MM.1S (cell line): Measurements from ENCODE around the gene IZUMO1R.

Experiments used
- DNase-seq: peaks from one replicate; pipeline ENCODE4 v3.0.0-alpha.2; 2015
- H2AFZ ChIP-seq: fragments of 300-600 bp; sonication (generic); 2 replicates; pipeline ENCODE4 v1.6.0; 2016; ENCODE audit warnings: antibody characterized with exemption, low read length
- H3F3A ChIP-seq: fragments of 300-600 bp; sonication (generic); 2 replicates; pipeline ENCODE4 v1.6.1; 2016; ENCODE audit warnings: mild to moderate bottlenecking, antibody characterized with exemption, low read length, moderate library complexity, mixed read lengths; ENCODE audit not compliant: insufficient read depth
- H3K27ac ChIP-seq: fragments of 300-600 bp; sonication (generic); 2 replicates; pipeline ENCODE4 v1.5.1; 2016; ENCODE audit warnings: mild to moderate bottlenecking, low read length
- H3K27me3 ChIP-seq: fragments of 300-600 bp; sonication (generic); replicated peaks from 2 replicates; pipeline ENCODE4 v1.6.0; 2016; ENCODE audit warnings: low read length; ENCODE audit not compliant: insufficient read depth
- H3K36me3 ChIP-seq: fragments of 300-600 bp; sonication (generic); replicated peaks from 2 replicates; pipeline ENCODE4 v1.6.1; 2016; ENCODE audit warnings: mild to moderate bottlenecking, low read length, mixed read lengths; ENCODE audit not compliant: insufficient read depth
- H3K4me1 ChIP-seq: fragments of 300-600 bp; sonication (generic); 2 replicates; pipeline ENCODE4 v1.6.1; 2016; ENCODE audit warnings: low read length, mixed read lengths
- H3K4me2 ChIP-seq: fragments of 300-600 bp; sonication (generic); 2 replicates; pipeline ENCODE4 v1.6.0; 2016; ENCODE audit warnings: low read depth, low read length
- H3K4me3 ChIP-seq: fragments of 300-600 bp; sonication (generic); 2 replicates; pipeline ENCODE4 v1.5.1; 2016; ENCODE audit warnings: low read length, mixed read lengths
- H3K79me2 ChIP-seq: fragments of 300-600 bp; sonication (generic); 2 replicates; pipeline ENCODE4 v1.6.1; 2016; ENCODE audit warnings: mixed run types, low read length, mixed read lengths
- H3K9ac ChIP-seq: fragments of 300-600 bp; sonication (generic); 2 replicates; pipeline ENCODE4 v1.6.1; 2016; ENCODE audit warnings: low read length, mixed read lengths
- H3K9me2 ChIP-seq: fragments of 300-600 bp; sonication (generic); replicated peaks from 2 replicates; pipeline ENCODE4 v1.6.1; 2016; ENCODE audit warnings: mild to moderate bottlenecking, low read length, mixed read lengths; ENCODE audit not compliant: insufficient read depth
- H3K9me3 ChIP-seq: fragments of 300-600 bp; sonication (generic); replicated peaks from 2 replicates; pipeline ENCODE4 v1.6.1; 2016; ENCODE audit warnings: mild to moderate bottlenecking, low read length, mixed read lengths; ENCODE audit not compliant: insufficient read depth
- H4K20me1 ChIP-seq: fragments of 300-600 bp; sonication (generic); 2 replicates; pipeline ENCODE4 v1.6.1; 2016; ENCODE audit warnings: mild to moderate bottlenecking, low read length, moderate library complexity, mixed read lengths; ENCODE audit not compliant: insufficient read depth
- CTCF ChIP-seq: fragments of 300-600 bp; sonication (generic); IDR thresholded peaks from 2 replicates; pipeline ENCODE4 v1.5.1; 2016; ENCODE audit warnings: antibody characterized with exemption, low read length, mixed read lengths
- EZH2 ChIP-seq: fragments of 300-600 bp; sonication (generic); optimal IDR thresholded peaks from 2 replicates; pipeline ENCODE3; 2017; ENCODE audit warnings: low read depth, mild to moderate bottlenecking, antibody characterized with exemption, low read length, mixed read lengths
- EZH2phosphoT487 ChIP-seq: fragments of 300-600 bp; sonication (generic); IDR thresholded peaks from 2 replicates; pipeline ENCODE4 v1.6.1; 2018; ENCODE audit warnings: antibody characterized with exemption, low read length

Gene IZUMO1R

GRCh38 chr11:94302776-94303175 lies 1.6 kb upstream of the IZUMO1R start:
- H3K36me3 ChIP-seq: no peaks in the 10 kb centered on the region
- no peak for DNase-seq
- no peak overlapping the region for H3K27ac ChIP-seq
- no peaks in the 10 kb centered on the region for H3K9me3 ChIP-seq
- H3K79me2 ChIP-seq: no peaks in the 10 kb centered on the region
- TF ChIP-seq EZH2 (no peak), CTCF (no peak), EZH2phosphoT487 (no peak)
- H3K4me3 ChIP-seq: no peak overlapping the region
- H3K4me2 ChIP-seq: no peak overlapping the region
- H3K27me3 ChIP-seq: no peaks in the 10 kb centered on the region
- no peaks in the 10 kb centered on the region for H4K20me1 ChIP-seq
- no peaks in the 10 kb centered on the region for H3K9me2 ChIP-seq
- H3F3A ChIP-seq: no peaks in the 10 kb centered on the region
- no peak overlapping the region for H3K9ac ChIP-seq
- H2AFZ ChIP-seq: no peak overlapping the region
- H3K4me1 ChIP-seq: no peaks in the 10 kb centered on the region

GRCh38 chr11:94305146-94305545 lies 766 bp downstream of the IZUMO1R start:
- no peaks in the 10 kb centered on the region for H3F3A ChIP-seq
- H3K9me2 ChIP-seq: no peaks in the 10 kb centered on the region
- no peaks in the 10 kb centered on the region for H3K79me2 ChIP-seq
- H4K20me1 ChIP-seq: no peaks in the 10 kb centered on the region
- H3K27me3 ChIP-seq: no peaks in the 10 kb centered on the region
- H3K36me3 ChIP-seq: no peaks in the 10 kb centered on the region
- no peak for TF ChIP-seq EZH2
- no peak for TF ChIP-seq EZH2phosphoT487
- TF ChIP-seq CTCF: no peak
- H3K27ac ChIP-seq: no peak overlapping the region
- H3K4me2 ChIP-seq: no peak overlapping the region
- no peak for DNase-seq
- no peak overlapping the region for H3K9ac ChIP-seq
- H3K4me3 ChIP-seq: no peak overlapping the region
- H3K4me1 ChIP-seq: no peaks in the 10 kb centered on the region
- H2AFZ ChIP-seq: no peak overlapping the region
- H3K9me3 ChIP-seq: no peaks in the 10 kb centered on the region

- TF ChIP-seq EZH2phosphoT487 (no peak), CTCF (no peak), EZH2 (no peak)
- no peak overlapping the region for H3K4me3 ChIP-seq
- H3K79me2 ChIP-seq: no peaks in the 10 kb centered on the region
- no peaks in the 10 kb centered on the region for H3K36me3 ChIP-seq
- H3K9ac ChIP-seq: no peak overlapping the region
- no peak overlapping the region for H3K27ac ChIP-seq
- H3K4me2 ChIP-seq: no peak overlapping the region
- no peaks in the 10 kb centered on the region for H3K4me1 ChIP-seq
- H3K27me3 ChIP-seq: no peaks in the 10 kb centered on the region
- DNase-seq: no peak
- H3K9me2 ChIP-seq: no peaks in the 10 kb centered on the region
- H3F3A ChIP-seq: no peaks in the 10 kb centered on the region
- no peaks in the 10 kb centered on the region for H3K9me3 ChIP-seq
- H4K20me1 ChIP-seq: no peaks in the 10 kb centered on the region
- no peak overlapping the region for H2AFZ ChIP-seq
Measured at GRCh38 chr11:94307101-94307791, 2.9 kb downstream of the IZUMO1R start.
